ENCODE measurements around the gene DLK2. TPM values are rescaled to one million over a fixed set of nuclear protein-coding genes. Genes with fewer than 3 reads are reported as not detected.

Gene DLK2
- total and polyA plus RNA-seq, 2 of the 13 experiments (the other 11 are each of a cell fraction or from before 2014, with no cell fraction given): 1.2 to 3.8 TPM

DNA sequence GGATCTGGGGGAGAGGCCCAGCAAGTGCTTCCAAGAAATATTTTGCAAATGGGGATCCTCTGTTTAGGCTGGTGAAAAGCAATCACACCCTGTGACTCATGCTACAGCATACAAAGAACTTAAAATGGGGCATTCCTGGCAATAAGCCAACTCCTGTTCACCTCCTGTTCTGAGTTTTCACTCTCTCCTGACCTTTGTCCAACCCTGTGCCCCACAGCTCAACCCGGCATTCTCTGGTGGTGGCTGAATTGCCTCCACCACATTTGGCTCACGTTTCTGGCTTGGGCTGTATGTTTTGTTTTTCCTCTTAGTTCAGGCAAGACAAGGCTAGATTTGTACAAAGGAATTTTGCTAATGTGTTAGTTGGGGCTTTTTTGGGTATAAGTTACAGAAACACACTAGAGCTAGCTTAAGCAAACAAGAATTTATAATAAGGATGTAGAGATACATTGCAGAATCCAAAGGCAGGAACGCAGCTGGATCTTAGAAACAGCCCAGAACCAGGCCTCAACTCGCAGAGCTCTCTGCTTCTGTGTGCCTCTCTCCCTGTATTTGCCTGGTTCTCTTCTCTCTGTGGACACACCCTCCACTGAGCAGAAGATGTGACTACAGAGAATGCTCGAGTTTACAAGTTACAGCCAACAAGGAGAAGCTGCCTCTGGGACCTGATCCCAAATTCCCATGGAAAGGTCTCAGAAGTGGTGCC, 18.6 kb downstream of the DLK2 start (continued):
- TF ChIP-seq, protein P1, sequence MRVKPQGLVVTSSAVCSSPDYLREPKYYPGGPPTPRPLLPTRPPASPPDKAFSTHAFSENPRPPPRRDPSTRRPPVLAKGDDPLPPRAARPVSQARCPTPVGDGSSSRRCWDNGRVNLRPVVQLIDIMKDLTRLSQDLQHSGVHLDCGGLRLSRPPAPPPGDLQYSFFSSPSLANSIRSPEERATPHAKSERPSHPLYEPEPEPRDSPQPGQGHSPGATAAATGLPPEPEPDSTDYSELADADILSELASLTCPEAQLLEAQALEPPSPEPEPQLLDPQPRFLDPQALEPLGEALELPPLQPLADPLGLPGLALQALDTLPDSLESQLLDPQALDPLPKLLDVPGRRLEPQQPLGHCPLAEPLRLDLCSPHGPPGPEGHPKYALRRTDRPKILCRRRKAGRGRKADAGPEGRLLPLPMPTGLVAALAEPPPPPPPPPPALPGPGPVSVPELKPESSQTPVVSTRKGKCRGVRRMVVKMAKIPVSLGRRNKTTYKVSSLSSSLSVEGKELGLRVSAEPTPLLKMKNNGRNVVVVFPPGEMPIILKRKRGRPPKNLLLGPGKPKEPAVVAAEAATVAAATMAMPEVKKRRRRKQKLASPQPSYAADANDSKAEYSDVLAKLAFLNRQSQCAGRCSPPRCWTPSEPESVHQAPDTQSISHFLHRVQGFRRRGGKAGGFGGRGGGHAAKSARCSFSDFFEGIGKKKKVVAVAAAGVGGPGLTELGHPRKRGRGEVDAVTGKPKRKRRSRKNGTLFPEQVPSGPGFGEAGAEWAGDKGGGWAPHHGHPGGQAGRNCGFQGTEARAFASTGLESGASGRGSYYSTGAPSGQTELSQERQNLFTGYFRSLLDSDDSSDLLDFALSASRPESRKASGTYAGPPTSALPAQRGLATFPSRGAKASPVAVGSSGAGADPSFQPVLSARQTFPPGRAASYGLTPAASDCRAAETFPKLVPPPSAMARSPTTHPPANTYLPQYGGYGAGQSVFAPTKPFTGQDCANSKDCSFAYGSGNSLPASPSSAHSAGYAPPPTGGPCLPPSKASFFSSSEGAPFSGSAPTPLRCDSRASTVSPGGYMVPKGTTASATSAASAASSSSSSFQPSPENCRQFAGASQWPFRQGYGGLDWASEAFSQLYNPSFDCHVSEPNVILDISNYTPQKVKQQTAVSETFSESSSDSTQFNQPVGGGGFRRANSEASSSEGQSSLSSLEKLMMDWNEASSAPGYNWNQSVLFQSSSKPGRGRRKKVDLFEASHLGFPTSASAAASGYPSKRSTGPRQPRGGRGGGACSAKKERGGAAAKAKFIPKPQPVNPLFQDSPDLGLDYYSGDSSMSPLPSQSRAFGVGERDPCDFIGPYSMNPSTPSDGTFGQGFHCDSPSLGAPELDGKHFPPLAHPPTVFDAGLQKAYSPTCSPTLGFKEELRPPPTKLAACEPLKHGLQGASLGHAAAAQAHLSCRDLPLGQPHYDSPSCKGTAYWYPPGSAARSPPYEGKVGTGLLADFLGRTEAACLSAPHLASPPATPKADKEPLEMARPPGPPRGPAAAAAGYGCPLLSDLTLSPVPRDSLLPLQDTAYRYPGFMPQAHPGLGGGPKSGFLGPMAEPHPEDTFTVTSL (CRISPR knock-in tag; IDR thresholded peaks at IDR 0.05; ENCODE audit: borderline replicate concordance): peak; percentile 60; the same call in 1 of the 2 replicates
- TF ChIP-seq CBX5 (CRISPR knock-in tag; IDR thresholded peaks at IDR 0.05; ENCODE audit: borderline replicate concordance) (no peak), AGO1 (IDR thresholded peaks at IDR 0.05; ENCODE audit: low read depth, low read length, poor library complexity, severe bottlenecking) (no peak), KLF6 (CRISPR knock-in tag; IDR thresholded peaks at IDR 0.05) (no peak; the same call in 1 of the 2 replicates), ZFP41 (CRISPR knock-in tag; IDR thresholded peaks at IDR 0.05; ENCODE audit: borderline replicate concordance) (no peak), SSRP1 (CRISPR knock-in tag; IDR thresholded peaks at IDR 0.05) (peak; percentile 52; the same call in 1 of the 2 replicates), NCOA1 (CRISPR knock-in tag; IDR thresholded peaks at IDR 0.05) (no peak), GTF3A (CRISPR knock-in tag; conservative IDR thresholded peaks at IDR 0.05) (no peak), CHCHD3 (CRISPR knock-in tag; IDR thresholded peaks at IDR 0.05) (no peak), BORCS8-MEF2B (CRISPR knock-in tag; IDR thresholded peaks at IDR 0.05) (0 out of 2 replicates have a peak, but pooled peaks have one; percentile 21), ZNF639 (CRISPR knock-in tag; conservative IDR thresholded peaks at IDR 0.05) (no peak), FOXP1 (IDR thresholded peaks at IDR 0.05) (no peak), FOXP1 (CRISPR knock-in tag; IDR thresholded peaks at IDR 0.05) (0 out of 2 replicates have a peak, but pooled peaks have one; percentile 45), ZNF562 (CRISPR knock-in tag; IDR thresholded peaks at IDR 0.05; ENCODE audit: borderline replicate concordance) (no peak)
- TF ChIP-seq, protein P2, sequence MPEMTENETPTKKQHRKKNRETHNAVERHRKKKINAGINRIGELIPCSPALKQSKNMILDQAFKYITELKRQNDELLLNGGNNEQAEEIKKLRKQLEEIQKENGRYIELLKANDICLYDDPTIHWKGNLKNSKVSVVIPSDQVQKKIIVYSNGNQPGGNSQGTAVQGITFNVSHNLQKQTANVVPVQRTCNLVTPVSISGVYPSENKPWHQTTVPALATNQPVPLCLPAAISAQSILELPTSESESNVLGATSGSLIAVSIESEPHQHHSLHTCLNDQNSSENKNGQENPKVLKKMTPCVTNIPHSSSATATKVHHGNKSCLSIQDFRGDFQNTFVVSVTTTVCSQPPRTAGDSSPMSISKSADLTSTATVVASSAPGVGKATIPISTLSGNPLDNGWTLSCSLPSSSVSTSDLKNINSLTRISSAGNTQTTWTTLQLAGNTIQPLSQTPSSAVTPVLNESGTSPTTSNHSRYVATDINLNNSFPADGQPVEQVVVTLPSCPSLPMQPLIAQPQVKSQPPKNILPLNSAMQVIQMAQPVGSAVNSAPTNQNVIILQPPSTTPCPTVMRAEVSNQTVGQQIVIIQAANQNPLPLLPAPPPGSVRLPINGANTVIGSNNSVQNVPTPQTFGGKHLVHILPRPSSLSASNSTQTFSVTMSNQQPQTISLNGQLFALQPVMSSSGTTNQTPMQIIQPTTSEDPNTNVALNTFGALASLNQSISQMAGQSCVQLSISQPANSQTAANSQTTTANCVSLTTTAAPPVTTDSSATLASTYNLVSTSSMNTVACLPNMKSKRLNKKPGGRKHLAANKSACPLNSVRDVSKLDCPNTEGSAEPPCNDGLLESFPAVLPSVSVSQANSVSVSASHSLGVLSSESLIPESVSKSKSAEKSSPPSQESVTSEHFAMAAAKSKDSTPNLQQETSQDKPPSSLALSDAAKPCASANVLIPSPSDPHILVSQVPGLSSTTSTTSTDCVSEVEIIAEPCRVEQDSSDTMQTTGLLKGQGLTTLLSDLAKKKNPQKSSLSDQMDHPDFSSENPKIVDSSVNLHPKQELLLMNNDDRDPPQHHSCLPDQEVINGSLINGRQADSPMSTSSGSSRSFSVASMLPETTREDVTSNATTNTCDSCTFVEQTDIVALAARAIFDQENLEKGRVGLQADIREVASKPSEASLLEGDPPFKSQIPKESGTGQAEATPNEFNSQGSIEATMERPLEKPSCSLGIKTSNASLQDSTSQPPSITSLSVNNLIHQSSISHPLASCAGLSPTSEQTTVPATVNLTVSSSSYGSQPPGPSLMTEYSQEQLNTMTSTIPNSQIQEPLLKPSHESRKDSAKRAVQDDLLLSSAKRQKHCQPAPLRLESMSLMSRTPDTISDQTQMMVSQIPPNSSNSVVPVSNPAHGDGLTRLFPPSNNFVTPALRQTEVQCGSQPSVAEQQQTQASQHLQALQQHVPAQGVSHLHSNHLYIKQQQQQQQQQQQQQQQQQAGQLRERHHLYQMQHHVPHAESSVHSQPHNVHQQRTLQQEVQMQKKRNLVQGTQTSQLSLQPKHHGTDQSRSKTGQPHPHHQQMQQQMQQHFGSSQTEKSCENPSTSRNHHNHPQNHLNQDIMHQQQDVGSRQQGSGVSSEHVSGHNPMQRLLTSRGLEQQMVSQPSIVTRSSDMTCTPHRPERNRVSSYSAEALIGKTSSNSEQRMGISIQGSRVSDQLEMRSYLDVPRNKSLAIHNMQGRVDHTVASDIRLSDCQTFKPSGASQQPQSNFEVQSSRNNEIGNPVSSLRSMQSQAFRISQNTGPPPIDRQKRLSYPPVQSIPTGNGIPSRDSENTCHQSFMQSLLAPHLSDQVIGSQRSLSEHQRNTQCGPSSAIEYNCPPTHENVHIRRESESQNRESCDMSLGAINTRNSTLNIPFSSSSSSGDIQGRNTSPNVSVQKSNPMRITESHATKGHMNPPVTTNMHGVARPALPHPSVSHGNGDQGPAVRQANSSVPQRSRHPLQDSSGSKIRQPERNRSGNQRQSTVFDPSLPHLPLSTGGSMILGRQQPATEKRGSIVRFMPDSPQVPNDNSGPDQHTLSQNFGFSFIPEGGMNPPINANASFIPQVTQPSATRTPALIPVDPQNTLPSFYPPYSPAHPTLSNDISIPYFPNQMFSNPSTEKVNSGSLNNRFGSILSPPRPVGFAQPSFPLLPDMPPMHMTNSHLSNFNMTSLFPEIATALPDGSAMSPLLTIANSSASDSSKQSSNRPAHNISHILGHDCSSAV (CRISPR knock-in tag; IDR thresholded peaks at IDR 0.05; ENCODE audit: borderline replicate concordance): no peak
